Colon (tissue), 2 donors: ENCODE measurements around the gene PPP1CB.

Source experiments
- FAIRE-seq: peaks from 2 replicates; lab custom pipeline; 2012; peaks lifted over from hg19 to GRCh38; lab: Jason Lieb, UNC
- donor health status: control.
- donor health status: control.

PPP1CB gene

DNA sequence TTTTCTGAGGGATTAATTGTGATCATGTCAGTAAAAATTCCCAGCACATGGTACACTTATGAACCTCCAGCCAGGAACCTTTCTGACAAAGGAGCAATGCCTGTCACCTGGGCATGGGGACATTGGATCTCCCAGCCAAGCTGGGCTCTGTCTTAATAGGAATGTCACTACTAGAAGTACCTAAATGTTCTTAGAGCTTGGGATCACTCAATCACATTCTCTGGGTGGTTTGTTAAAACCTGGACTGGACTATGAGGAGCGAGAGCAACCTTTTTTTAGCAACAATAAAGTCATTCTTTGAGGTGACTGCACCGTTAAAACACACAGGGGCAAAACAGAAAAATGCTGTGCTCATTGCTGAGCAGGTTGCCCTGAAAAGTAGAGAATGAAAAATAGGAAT lies 6.4 kb upstream of the PPP1CB start:
- FAIRE-seq = no peak

DNA sequence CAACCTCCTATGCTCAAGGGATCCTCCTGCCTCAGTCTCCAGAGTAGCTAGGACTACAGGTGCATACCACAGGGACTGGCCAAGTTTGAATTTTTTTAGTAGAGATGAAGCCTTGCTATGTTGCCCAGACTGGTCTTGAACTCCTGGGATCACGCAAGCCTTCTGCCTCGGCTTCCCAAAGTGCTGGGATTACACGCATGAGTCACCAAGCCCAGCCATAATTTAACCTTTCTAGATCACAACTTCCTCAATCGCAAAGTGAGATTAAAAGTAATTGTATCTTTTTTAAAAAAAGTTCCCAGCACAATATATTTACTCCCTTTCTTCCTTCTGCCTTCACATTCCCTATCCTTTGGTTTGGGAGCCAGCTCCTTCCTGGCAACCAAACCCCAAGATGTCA lies 5.8 kb upstream of the PPP1CB start:
- no peak for FAIRE-seq

DNA sequence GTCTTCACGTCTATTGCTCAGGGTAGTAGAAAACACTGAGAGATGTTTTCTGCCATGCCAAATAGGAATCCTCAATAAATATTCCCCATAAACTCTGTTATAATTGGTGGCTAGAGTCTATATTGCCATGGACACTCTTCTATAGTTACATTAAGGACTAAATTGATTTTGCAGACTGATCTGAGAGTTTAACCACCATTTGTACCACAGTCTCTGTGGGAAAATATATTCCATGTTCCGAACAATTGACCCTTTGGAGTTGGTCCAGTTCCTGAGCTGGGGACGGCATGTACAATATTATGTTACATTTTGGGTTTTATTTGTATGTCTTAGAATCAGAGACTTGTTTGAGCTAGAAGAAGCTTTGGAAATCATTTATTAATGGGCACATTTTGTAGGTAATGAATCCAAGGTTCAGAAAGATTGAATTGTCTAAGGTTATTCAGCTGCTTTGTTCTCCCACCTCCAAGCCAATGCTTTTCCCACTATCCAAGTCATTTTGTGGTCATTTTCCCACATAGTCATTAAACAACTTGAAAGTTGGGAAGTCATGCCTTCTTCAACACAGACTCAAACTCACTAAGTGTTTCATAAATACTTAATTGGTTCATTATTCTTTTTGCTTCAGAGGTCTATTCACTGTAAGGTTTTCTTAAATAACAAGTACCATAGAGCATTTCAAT lies 5.1 kb upstream of the PPP1CB start:
- no peak for FAIRE-seq

DNA sequence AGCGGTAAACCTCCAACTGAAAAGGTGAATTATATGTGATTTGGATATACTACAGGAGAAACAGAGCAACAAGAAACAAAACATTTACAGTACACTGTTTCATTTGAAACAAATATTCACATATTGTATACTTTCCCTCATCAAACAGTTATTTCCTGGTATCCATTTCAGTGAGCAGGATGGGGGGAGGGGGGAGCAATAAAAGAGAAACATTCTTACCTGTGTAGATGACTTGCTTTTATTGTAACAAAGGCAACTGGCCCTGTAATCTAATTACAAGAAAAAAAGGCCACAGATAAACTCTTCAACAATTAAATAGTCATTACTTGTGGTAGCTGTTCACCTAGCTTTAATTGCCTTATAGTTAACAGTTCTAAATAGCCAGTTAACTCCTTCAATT lies 3.9 kb upstream of the PPP1CB start:
- FAIRE-seq = no peak

DNA sequence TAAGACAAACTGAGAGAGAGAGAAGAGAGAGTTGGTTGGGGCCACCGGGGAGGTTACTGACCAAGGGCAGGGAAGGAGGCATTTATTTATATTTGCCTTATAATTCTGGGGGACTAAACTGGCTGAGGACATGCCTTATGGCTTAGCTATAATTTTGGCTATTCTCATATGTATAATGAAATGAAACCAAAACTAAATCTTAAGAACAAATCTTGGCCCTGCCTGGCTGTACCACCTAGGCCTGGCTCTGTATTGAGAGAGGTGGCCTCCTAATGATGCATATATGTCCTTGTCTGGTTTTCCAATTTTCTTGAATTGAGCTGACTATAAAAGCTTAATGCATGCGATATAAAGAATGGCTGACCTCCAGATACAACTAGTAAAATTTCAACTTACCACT lies 3.5 kb upstream of the PPP1CB start:
- FAIRE-seq = no peak

GRCh38 chr2:28748941-28749340 lies 2.7 kb upstream of the PPP1CB start:
- no peak for FAIRE-seq

DNA sequence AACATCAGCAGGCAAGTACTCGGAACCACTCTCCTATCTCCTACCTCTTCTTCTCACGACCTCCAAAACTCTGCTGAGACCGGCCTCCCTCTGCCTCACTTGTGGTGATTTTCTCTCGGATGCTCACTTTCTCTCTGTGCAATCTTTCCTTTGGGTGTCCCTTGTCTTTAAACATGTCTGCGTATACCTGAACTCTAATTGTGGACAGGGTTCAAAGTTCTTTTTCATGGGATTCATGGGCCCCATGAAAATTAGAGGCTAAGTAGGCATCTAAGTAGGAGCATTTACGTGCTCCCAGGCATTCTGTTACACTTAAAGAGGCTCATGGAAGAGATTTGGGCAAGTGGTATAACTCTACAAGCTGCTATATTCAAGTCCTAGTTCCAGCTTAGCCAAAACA lies 2.1 kb upstream of the PPP1CB start:
- no peak for FAIRE-seq

- FAIRE-seq = no peak
Observed at GRCh38 chr2:28750316-28751251, 1.0 kb upstream of the PPP1CB start.

- FAIRE-seq = no peak
Observed at GRCh38 chr2:28751956-28752630, 463 bp downstream of the PPP1CB start.

DNA sequence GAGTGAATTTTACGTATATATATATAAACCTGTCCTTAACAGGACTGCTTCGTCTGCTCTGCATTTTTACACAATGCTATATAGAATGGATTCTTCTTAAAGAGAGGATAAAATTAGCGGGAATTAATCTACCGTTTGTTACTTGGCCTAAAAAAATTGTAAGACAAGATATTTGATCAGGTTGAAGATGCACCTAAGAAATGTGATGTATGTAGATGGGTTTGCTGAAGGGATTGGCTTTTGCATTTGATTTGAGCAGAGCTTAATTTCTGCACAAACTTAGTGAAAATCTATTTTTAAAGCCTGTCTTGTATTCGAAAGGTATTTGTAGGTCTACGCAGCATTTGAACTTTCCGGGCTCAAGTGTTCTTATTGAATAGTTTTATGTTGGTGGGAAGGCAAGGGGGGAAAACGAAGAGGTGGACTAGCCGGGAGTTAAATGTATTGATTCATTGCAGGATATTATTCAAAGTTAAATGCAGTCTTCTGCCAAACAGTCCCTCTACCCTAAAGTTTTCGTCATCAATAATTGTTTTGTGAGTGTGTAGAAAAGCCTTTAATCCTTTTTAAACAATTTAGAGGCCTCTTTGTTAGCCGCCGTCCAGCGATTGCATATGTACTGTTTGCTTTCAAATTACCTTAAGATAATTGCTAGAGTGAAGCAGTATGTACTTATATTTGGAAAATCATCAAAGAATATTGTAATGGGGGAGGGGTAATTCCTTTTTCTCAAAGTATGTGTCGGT lies 1.2 kb downstream of the PPP1CB start:
- no peak for FAIRE-seq

GRCh38 chr2:28754321-28754720 lies 2.7 kb downstream of the PPP1CB start:
- no peak for FAIRE-seq

DNA sequence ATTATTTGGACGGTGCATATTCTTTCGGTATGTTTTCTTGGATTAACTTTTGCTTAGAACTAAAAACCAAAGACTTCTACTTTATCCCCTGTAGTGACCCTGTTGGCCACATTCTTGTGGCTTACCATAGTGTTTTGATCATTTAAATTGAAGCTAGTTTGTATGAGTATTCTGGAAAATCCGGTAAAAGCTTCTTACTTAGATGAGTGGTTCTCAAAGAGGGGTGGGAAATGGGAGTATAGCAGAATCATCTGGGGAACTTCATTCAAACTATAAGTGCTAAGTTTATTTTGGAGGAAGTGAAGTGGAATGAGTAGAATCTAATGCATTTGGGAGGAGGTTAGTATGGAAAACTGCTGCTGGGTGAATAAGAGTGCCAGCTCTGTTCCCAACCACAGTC lies 3.8 kb downstream of the PPP1CB start:
- FAIRE-seq = no peak

DNA sequence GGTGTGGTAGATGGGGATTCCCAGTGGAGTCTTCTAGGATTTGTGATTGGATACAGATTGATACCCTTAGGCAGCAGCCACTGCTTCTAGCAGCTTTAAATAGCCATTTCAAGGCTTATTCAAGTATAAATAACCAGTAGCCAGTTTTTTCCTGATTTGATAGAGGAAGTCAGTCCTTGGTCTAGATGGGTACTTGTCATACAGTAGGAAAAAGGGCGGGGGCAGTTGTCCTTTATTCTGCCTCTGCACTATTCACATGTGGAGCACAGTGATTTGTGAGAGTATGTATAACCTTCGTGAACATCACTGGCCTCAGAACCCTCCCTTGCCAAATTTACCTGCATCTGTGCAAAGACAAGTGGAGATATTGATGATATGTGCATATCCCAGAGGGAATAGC lies 6.8 kb downstream of the PPP1CB start:
- FAIRE-seq = no peak

- FAIRE-seq = no peak
Observed at GRCh38 chr2:28761420-28761819, 9.8 kb downstream of the PPP1CB start.

DNA sequence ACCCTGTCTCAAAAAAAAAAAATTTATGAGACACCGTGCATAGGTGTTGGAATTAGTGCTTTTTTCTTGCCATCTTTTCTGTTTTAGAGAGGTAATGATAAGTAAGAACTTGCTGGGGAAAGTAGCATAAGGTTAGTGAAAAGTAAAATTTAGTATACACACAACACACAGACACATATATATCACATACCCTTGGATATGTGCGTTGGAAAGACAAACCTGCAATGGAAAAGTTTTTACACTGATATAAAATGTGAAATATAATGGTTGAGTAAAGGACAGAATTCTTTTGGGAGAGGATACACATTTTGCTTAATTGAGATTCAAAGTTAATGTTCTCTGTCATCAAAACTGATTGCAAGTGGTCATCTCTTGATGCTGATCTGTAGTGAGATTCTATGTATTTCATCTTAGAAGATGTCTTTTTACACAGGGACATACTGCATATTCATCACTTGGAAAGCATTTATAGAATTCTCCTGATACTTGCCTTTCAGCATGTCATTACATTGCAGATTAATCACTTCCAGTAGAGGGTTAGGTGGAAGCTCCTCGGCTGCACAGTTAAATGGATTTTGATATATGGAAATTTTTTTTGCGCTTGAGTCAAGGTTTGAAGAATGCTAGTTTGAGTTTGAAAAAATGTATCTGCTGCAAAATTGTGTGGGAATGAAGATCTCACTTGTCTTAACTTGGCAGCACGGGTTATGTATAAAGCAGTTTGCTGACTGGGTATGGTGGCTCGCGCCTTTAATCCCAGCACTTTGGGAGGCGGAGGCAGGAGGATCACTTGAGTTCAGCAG lies 13.5 kb downstream of the PPP1CB start:
- FAIRE-seq = no peak

DNA sequence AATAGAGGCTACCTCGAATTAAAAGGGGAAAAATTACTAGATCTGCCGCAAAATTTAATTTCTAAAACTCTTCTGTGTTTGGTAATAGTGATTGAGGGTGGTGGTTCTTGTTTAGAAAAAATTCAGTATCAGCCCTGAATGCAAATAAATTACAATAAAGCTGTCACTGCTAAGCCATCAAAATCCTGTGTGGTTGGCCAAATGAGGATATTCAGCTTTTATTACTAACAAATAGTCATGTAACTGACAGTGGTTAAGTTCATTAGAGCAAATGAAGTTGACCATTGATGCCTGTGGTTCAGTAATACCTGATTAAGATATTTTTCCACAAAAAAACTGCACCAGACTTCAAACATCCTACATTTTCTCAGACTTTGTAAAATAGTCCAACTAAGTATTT lies 14.4 kb downstream of the PPP1CB start:
- FAIRE-seq = no peak

DNA sequence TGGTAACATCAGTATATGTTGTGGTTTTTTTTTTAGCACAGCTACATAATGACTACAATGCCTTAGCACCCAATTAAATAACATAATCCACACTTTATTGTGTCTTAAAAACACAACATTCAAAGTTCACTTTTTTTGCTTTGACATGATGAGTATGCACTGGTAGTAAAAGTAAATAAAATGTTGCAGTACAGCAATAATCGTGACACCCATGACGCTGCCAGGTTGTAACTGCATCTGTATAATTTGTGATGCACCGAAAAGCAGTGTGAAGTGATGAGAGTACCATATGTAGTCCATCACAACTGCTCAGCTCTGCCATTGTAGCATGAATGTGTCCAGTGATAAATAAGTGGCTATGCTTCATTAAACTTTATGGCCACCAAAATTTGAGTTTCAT lies 15.7 kb downstream of the PPP1CB start:
- FAIRE-seq = no peak

GRCh38 chr2:28768422-28768821 lies 16.8 kb downstream of the PPP1CB start:
- no peak for FAIRE-seq

- no peak for FAIRE-seq
Observed at GRCh38 chr2:28768952-28769351, 17.3 kb downstream of the PPP1CB start.

DNA sequence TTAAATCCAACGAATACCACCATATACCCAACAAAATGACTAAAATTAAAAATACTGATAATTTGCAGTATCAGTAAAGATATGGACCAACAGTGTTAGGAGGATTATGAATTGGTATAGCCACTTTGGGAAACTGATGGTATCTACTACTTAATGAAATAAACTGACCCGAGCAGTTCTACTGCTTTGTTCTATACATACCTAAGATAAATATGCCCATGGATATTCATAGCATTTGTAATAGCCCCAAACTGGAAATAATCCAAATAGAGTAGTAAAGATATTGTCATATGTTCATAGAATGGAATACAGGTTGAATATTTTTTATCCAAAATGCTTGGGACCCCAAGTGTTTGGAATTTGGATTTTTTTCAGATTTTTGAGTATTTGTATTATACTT lies 20.7 kb downstream of the PPP1CB start:
- FAIRE-seq = no peak

GRCh38 chr2:28776471-28776870 lies 24.8 kb downstream of the PPP1CB start:
- FAIRE-seq = no peak

DNA sequence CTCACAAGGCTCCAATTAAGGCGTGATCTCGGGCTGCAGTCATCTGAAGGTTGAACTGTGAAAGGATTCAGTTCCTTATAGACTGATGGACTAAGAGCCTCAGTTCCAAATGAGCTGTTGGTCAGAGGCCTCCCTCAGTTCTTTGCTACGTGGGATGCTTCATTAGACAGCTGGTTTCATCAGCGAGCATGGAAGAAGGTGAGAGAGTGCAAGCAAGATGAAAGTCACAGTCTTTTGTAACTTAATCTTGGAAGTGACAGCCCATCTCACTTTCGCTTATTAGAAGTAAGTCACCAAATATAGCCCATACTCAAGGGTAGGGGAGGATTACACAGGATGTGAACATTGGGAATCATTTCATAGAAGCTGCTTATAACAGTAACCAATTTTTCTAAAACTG lies 26.8 kb downstream of the PPP1CB start:
- FAIRE-seq = no peak
